ENCODE results near the gene RAB44. TPM values are rescaled to one million over a fixed set of nuclear protein-coding genes. Genes with fewer than 3 reads are reported as not detected.

RAB44 gene
- total RNA-seq, 1 donor from 2014 or later = under 0.01 TPM

- Histone ChIP-seq H3K36me3 (ENCODE audit: control insufficient read depth, insufficient read depth, low read length) (no peaks in the 10 kb centered on the region), H3K4me3 (ENCODE audit: low read depth, low read length) (no peak overlapping the region), H3K27me3 (ENCODE audit: control insufficient read depth, insufficient read depth, low read length) (no peaks in the 10 kb centered on the region)
- DNase-seq (ENCODE audit: low read depth) (no peak), FAIRE-seq (no peak)
- no peak for TF ChIP-seq CTCF (IDR thresholded peaks at IDR 0.05; ENCODE audit: insufficient read depth, low read length, severe bottlenecking)
These were observed 4.5 kb upstream of the RAB44 start for GRCh38 chr6:36692861-36693702.

GRCh38 chr6:36694616-36695015, 3.0 kb upstream of the RAB44 start:
- no peak for TF ChIP-seq CTCF (IDR thresholded peaks at IDR 0.05; ENCODE audit: insufficient read depth, low read length, severe bottlenecking)
- Histone ChIP-seq H3K4me3 (ENCODE audit: low read depth, low read length) (no peak overlapping the region), H3K27me3 (ENCODE audit: control insufficient read depth, insufficient read depth, low read length) (no peaks in the 10 kb centered on the region), H3K36me3 (ENCODE audit: control insufficient read depth, insufficient read depth, low read length) (no peaks in the 10 kb centered on the region)
- FAIRE-seq (no peak), DNase-seq (ENCODE audit: low read depth) (no peak)

GRCh38 chr6:36695414-36695813, 2.2 kb upstream of the RAB44 start:
- Histone ChIP-seq H3K36me3 (ENCODE audit: control insufficient read depth, insufficient read depth, low read length) (no peaks in the 10 kb centered on the region), H3K4me3 (ENCODE audit: low read depth, low read length) (no peak overlapping the region), H3K27me3 (ENCODE audit: control insufficient read depth, insufficient read depth, low read length) (no peaks in the 10 kb centered on the region)
- no peak for DNase-seq (ENCODE audit: low read depth)
- no peak for FAIRE-seq
- TF ChIP-seq CTCF (IDR thresholded peaks at IDR 0.05; ENCODE audit: insufficient read depth, low read length, severe bottlenecking) = no peak

DNA sequence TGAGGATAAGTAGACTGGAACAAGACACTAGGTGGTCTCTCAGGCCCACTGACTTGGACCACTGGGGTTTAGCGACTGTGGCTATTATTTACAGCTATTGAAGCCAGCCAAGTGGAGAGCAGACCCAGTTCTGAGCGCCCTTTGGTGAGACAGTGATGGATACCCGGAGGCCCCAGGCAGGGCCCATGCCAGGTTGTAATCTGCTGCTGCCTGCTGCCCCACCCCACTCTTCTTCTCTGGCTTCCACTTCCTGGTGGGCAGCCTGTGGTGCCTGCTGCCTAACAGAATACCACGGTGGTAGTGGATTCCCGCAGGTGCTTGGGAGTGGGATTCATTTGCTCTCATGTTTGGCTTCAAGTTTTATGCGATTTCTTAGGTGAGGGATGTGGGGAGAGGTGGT, 570 bp downstream of the RAB44 start:
- no peak overlapping the region for H3K4me3 ChIP-seq (ENCODE audit: low read depth, low read length)
- DNase-seq (ENCODE audit: low read depth) (no peak), FAIRE-seq (no peak)
- no peak for TF ChIP-seq CTCF (IDR thresholded peaks at IDR 0.05; ENCODE audit: insufficient read depth, low read length, severe bottlenecking)
- H3K27me3 ChIP-seq (ENCODE audit: control insufficient read depth, insufficient read depth, low read length) = no peaks in the 10 kb centered on the region
- no peaks in the 10 kb centered on the region for H3K36me3 ChIP-seq (ENCODE audit: control insufficient read depth, insufficient read depth, low read length)

DNA sequence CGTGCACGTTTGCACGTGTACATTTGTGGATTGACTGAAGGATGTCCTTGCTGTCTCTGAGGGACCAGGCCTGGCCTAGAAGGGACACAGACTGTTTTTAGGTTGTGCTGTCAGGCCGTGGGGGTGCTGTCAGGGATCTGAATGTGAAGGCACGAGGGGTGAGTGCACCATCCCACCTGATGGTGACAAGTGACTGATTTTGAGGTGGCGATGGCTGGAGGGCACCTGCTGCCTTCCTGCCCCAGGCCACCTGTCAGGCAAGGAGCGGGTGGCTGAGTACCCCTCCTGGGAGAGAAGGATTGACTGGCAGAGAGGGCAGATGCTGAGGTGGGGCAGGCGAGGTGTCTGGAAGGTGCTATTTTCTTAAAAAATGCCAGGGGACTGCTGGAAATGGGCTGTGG, 1.2 kb downstream of the RAB44 start:
- Histone ChIP-seq H3K36me3 (ENCODE audit: control insufficient read depth, insufficient read depth, low read length) (no peaks in the 10 kb centered on the region), H3K4me3 (ENCODE audit: low read depth, low read length) (no peak overlapping the region), H3K27me3 (ENCODE audit: control insufficient read depth, insufficient read depth, low read length) (no peaks in the 10 kb centered on the region)
- FAIRE-seq = no peak
- no peak for DNase-seq (ENCODE audit: low read depth)
- no peak for TF ChIP-seq CTCF (IDR thresholded peaks at IDR 0.05; ENCODE audit: insufficient read depth, low read length, severe bottlenecking)

DNA sequence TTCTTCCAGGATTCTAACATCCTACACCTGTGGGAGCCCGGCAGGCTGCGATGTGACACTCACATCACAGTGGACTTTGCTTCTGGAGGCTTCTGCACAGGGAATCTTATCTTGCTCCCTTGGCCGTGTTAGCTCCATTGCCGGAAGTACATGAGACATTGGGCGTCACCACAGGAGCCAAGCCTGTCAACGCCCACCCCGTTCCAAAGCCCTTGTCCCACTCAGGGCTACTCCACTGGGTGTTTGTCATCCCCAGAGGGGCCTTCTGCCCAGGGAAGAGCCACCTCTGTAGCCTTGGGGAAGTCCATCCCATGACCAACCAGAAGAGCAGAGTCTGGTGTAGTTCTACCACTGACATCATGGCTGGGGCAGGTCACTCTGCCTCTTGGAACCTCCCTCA, 1.7 kb downstream of the RAB44 start:
- no peak overlapping the region for H3K4me3 ChIP-seq (ENCODE audit: low read depth, low read length)
- no peaks in the 10 kb centered on the region for H3K27me3 ChIP-seq (ENCODE audit: control insufficient read depth, insufficient read depth, low read length)
- H3K36me3 ChIP-seq (ENCODE audit: control insufficient read depth, insufficient read depth, low read length) = no peaks in the 10 kb centered on the region
- DNase-seq (ENCODE audit: low read depth) = no peak
- FAIRE-seq = no peak
- no peak for TF ChIP-seq CTCF (IDR thresholded peaks at IDR 0.05; ENCODE audit: insufficient read depth, low read length, severe bottlenecking)
